ENCODE data around the gene MPV17L.
"Not testable (repeated sequence)": the region's sequence is repeated elsewhere in the genome, so short reads cannot be mapped to it uniquely, and the experiment has no call there.

MPV17L gene

GRCh38 chr16:15452246-15452855 is 56.8 kb downstream of the MPV17L start:
- DNase-seq (ENCODE audit: low spot score): no peak

GRCh38 chr16:15453296-15453695 is 57.7 kb downstream of the MPV17L start:
- DNase-seq (ENCODE audit: low spot score): not testable (repeated sequence)

DNA sequence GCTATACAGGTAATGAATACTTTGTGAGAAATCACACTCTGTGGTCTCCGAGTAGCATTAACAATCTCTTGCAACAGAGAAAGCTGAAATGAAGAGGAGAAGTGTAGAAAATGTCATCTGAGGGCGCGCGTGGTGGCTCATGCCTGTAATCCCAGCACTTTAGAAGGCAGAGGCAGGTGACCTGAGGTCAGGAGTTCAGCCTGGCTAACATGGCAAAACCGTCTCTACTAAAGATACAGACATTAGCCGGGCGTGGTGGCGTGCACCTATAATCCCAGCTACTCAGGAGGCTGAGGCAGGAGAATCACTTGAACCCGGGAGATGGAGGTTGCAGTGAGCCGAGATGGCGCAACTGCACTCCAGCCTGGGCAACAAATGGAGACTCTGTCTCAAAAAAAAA is 59.4 kb downstream of the MPV17L start:
- not testable (repeated sequence) for DNase-seq (ENCODE audit: low spot score)

DNA sequence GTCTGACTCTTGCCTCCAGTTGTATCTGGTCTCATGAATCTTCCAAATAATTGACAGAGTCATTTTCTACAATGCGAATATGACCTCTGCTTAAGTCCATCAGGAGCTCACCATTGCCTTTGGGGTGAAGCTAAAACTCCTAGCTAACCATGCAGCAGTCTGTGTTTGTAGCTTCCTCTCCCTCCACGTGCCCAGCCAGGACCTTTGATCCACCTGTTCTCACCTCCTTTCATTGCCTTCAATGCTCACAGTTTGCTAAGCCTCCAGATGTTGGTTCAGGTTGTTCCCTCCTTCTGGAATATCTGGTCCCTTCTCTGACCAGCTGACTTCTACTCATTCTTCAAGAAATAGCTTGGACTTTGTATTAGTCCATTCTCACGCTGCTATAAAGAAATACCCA is 61.8 kb downstream of the MPV17L start:
- DNase-seq (ENCODE audit: low spot score): no peak

DNA sequence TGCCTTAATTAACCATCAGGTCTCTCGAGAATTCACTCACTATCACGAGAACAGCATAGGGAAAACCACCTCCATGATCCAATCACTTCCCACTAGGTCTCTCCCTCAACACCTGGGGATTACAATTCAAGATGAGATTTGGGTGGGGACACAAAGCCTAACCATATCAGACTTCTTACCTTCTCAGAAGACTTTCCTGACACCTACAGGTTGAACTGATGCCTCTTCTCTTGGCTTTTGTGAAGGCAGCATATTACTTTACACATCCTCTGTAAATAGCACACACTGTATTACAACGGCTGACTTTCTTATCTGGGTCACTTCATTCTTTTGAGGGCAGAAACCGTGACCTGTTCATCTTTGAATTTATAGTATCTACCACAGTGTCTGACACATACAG is 62.4 kb downstream of the MPV17L start:
- no peak for DNase-seq (ENCODE audit: low spot score)

- DNase-seq (ENCODE audit: low spot score): no peak
Measured at GRCh38 chr16:15459791-15460190, 64.2 kb downstream of the MPV17L start.

- DNase-seq (ENCODE audit: low spot score): no peak
Measured at GRCh38 chr16:15460601-15461000, 65.0 kb downstream of the MPV17L start.

DNA sequence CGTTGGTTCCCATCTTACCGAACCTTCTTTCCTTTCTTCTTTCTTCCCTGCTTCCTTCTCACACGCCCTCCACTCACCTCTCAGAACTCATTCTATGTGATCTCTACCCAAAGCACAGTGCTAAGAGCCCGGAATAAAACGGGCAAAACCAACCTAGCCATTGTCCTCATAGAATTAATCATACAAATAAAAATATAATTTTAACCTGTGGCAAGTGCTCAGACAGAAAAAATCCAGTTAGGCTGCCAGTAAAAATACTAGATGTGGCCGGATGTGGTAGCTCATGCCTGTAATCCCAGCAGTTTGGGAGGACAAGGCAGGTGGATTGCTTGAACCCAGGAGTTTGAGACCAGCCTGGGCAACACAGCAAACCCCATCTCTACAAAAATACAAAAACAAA is 65.8 kb downstream of the MPV17L start:
- no peak for DNase-seq (ENCODE audit: low spot score)
